BLaER1 (cell line): Measurements from ENCODE around the gene TAS2R20.

Experiments
- H3K27ac ChIP-seq: shearing (Covaris generic); formaldehyde crosslinking; 2 replicates; pipeline ENCODE4 v1.8.1; 2022
- H3K27me3 ChIP-seq: shearing (Covaris generic); formaldehyde crosslinking; 2 replicates; pipeline ENCODE4 v1.8.1; 2022
- H3K36me3 ChIP-seq: shearing (Covaris generic); formaldehyde crosslinking; 2 replicates; pipeline ENCODE4 v1.8.1; 2022
- H3K4me1 ChIP-seq: shearing (Covaris generic); formaldehyde crosslinking; 2 replicates; pipeline ENCODE4 v1.8.1; 2022
- H3K4me2 ChIP-seq: shearing (Covaris generic); formaldehyde crosslinking; 2 replicates; pipeline ENCODE4 v1.8.1; 2022
- H3K4me3 ChIP-seq: shearing (Covaris generic); formaldehyde crosslinking; 2 replicates; pipeline ENCODE4 v1.8.1; 2022
- H3K9ac ChIP-seq: shearing (Covaris generic); formaldehyde crosslinking; 2 replicates; pipeline ENCODE4 v1.8.1; 2022
- H3K9me3 ChIP-seq: shearing (Covaris generic); formaldehyde crosslinking; 2 replicates; pipeline ENCODE4 v1.8.1; 2022
- H4K20me1 ChIP-seq: shearing (Covaris generic); formaldehyde crosslinking; 2 replicates; pipeline ENCODE4 v1.8.1; 2022
- Cebpa-rat ChIP-seq: shearing (Covaris generic); IDR thresholded peaks from 2 replicates; pipeline ENCODE4 v1.8.1; 2022

The TAS2R20 gene

GRCh38 chr12:10966314-10966713 lies 31.8 kb downstream of the TAS2R20 start:
- H3K4me2 ChIP-seq = no peak overlapping the region
- no peak overlapping the region for H3K9ac ChIP-seq
- H3K36me3 ChIP-seq = peaks cover 4% of the 10 kb centered on the region; the same call in 1 of the 2 replicates
- no peaks in the 10 kb centered on the region for H3K9me3 ChIP-seq
- no peaks in the 10 kb centered on the region for H3K4me1 ChIP-seq
- no peak overlapping the region for H3K4me3 ChIP-seq
- no peak for TF ChIP-seq Cebpa-rat
- H3K27ac ChIP-seq = no peak overlapping the region
- H3K27me3 ChIP-seq = no peaks in the 10 kb centered on the region
- no peaks in the 10 kb centered on the region for H4K20me1 ChIP-seq

- no peak overlapping the region for H3K27ac ChIP-seq
- H3K4me3 ChIP-seq = no peak overlapping the region
- H3K9me3 ChIP-seq = no peaks in the 10 kb centered on the region
- no peak for TF ChIP-seq Cebpa-rat
- no peaks in the 10 kb centered on the region for H3K4me1 ChIP-seq
- H3K9ac ChIP-seq = no peak overlapping the region
- peaks cover 8% of the 10 kb centered on the region; the same call in 1 of the 2 replicates for H3K36me3 ChIP-seq
- no peak overlapping the region for H3K4me2 ChIP-seq
- H4K20me1 ChIP-seq = no peaks in the 10 kb centered on the region
- no peaks in the 10 kb centered on the region for H3K27me3 ChIP-seq
Measured at GRCh38 chr12:10965476-10965875, 32.6 kb downstream of the TAS2R20 start.

GRCh38 chr12:10960211-10960610 lies 37.9 kb downstream of the TAS2R20 start:
- Histone ChIP-seq H3K27me3 (no peaks in the 10 kb centered on the region), H3K4me3 (no peak overlapping the region), H3K4me2 (no peak overlapping the region), H3K9ac (no peak overlapping the region), H3K4me1 (no peaks in the 10 kb centered on the region), H3K9me3 (peaks cover 14% of the 10 kb centered on the region), H4K20me1 (no peaks in the 10 kb centered on the region), H3K36me3 (peaks cover 8% of the 10 kb centered on the region; the same call in 1 of the 2 replicates), H3K27ac (no peak overlapping the region)
- TF ChIP-seq Cebpa-rat = no peak

GRCh38 chr12:10959804-10960203 lies 38.3 kb downstream of the TAS2R20 start:
- no peak for TF ChIP-seq Cebpa-rat
- peaks cover 8% of the 10 kb centered on the region; the same call in 1 of the 2 replicates for H3K36me3 ChIP-seq
- no peak overlapping the region for H3K27ac ChIP-seq

GRCh38 chr12:10957741-10958140 lies 40.4 kb downstream of the TAS2R20 start:
- Histone ChIP-seq H4K20me1 (no peaks in the 10 kb centered on the region), H3K9ac (no peak overlapping the region), H3K9me3 (peaks cover 26% of the 10 kb centered on the region), H3K36me3 (peaks cover 8% of the 10 kb centered on the region; the same call in 1 of the 2 replicates), H3K4me1 (no peaks in the 10 kb centered on the region), H3K27me3 (no peaks in the 10 kb centered on the region), H3K4me2 (no peak overlapping the region), H3K4me3 (no peak overlapping the region), H3K27ac (no peak overlapping the region)
- TF ChIP-seq Cebpa-rat = no peak

More at GRCh38 chr12:10959804-10960203, 38.3 kb downstream of the TAS2R20 start:
- H3K4me2 ChIP-seq = no peak overlapping the region
- no peak overlapping the region for H3K9ac ChIP-seq
- no peaks in the 10 kb centered on the region for H3K4me1 ChIP-seq
- peaks cover 18% of the 10 kb centered on the region for H3K9me3 ChIP-seq
- H3K4me3 ChIP-seq = no peak overlapping the region
- H3K27me3 ChIP-seq = no peaks in the 10 kb centered on the region
- H4K20me1 ChIP-seq = no peaks in the 10 kb centered on the region

GRCh38 chr12:10956085-10956484 lies 42.0 kb downstream of the TAS2R20 start:
- Histone ChIP-seq H3K4me3 (no peak overlapping the region), H4K20me1 (no peaks in the 10 kb centered on the region), H3K27ac (no peak overlapping the region), H3K36me3 (0 out of 2 replicates have a peak, but pooled peaks cover under 1% of the 10 kb centered on the region), H3K9ac (no peak overlapping the region), H3K9me3 (peaks cover 26% of the 10 kb centered on the region), H3K4me1 (no peaks in the 10 kb centered on the region), H3K4me2 (no peak overlapping the region), H3K27me3 (no peaks in the 10 kb centered on the region)
- TF ChIP-seq Cebpa-rat = no peak

- no peak overlapping the region for H3K9ac ChIP-seq
- TF ChIP-seq Cebpa-rat = no peak
- no peaks in the 10 kb centered on the region for H3K4me1 ChIP-seq
- H3K4me2 ChIP-seq = no peak overlapping the region
- H3K4me3 ChIP-seq = no peak overlapping the region
- H3K36me3 ChIP-seq = peaks cover 10% of the 10 kb centered on the region
- H3K27ac ChIP-seq = no peak overlapping the region
- no peaks in the 10 kb centered on the region for H4K20me1 ChIP-seq
- H3K27me3 ChIP-seq = no peaks in the 10 kb centered on the region
- H3K9me3 ChIP-seq = peaks cover 41% of the 10 kb centered on the region
Measured at GRCh38 chr12:10952645-10953044, 45.5 kb downstream of the TAS2R20 start.
